ENCODE measurements around the gene HGF. TPM values are rescaled to one million over a fixed set of nuclear protein-coding genes. Genes with fewer than 3 reads are reported as not detected.

The HGF gene
- total RNA-seq, 1 donor from 2014 or later, result not detected

DNA sequence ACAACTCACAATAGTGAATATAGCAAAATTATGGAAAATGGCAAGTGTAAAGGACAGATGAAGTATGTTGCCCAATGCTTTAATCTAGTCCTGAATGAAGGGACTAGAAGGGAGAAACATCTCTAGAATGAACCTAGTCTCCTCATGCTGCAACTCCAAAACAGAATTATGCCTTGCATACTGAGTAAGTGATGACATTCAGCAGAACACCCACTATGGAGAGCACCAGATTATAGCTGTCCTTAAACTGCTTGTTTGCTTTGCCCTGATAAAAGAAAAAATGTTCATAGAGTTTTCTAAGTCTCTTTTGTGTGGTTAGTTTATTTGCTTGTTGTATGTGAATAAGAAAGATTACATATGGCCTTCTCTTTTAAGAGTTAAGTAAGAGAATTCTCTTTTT is 7.8 kb upstream of the HGF start:
- H3K27me3 ChIP-seq (ENCODE audit: control insufficient read depth, insufficient read depth, low read length), result no peaks in the 10 kb centered on the region
- no peak for DNase-seq (ENCODE audit: low read depth)
- H3K36me3 ChIP-seq (ENCODE audit: control insufficient read depth, insufficient read depth, low read length), result no peaks in the 10 kb centered on the region
- TF ChIP-seq, protein P1, sequence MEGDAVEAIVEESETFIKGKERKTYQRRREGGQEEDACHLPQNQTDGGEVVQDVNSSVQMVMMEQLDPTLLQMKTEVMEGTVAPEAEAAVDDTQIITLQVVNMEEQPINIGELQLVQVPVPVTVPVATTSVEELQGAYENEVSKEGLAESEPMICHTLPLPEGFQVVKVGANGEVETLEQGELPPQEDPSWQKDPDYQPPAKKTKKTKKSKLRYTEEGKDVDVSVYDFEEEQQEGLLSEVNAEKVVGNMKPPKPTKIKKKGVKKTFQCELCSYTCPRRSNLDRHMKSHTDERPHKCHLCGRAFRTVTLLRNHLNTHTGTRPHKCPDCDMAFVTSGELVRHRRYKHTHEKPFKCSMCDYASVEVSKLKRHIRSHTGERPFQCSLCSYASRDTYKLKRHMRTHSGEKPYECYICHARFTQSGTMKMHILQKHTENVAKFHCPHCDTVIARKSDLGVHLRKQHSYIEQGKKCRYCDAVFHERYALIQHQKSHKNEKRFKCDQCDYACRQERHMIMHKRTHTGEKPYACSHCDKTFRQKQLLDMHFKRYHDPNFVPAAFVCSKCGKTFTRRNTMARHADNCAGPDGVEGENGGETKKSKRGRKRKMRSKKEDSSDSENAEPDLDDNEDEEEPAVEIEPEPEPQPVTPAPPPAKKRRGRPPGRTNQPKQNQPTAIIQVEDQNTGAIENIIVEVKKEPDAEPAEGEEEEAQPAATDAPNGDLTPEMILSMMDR (IDR thresholded peaks at IDR 0.05; ENCODE audit: insufficient read depth, low read length, poor library complexity, severe bottlenecking), result no peak
- no peak overlapping the region for H3K4me3 ChIP-seq (ENCODE audit: low read depth, low read length)

DNA sequence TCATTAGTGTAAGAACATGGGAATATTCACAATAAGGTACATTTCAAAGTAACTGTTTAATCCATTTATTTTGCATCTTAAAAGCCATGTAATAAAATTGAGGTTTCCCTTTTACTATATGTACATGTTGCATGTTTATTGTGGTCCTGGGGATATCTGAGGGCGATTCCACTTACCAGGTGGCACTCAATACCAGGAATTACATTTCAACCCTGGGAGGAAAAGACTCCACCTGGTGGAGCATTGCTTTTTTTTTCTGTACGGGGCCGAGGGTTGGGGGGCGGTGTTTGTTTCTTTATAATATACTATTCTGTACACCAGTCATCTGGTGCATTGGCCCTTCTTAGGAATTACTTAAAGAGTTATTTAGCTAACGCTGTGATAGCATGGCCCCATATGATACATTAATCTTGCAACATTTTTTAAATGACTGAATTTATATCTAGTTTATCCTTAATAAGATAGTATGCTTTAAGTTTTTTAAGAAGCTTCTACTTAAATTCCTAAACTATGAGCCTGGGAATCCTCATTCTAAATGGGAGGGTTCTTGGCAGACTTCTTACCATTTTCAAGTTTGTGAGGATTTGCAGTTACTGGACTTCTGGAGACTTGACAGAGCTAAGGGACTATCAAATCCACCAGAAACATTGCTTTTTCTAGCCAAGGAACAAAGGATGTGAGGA is 7.2 kb upstream of the HGF start:
- H3K4me3 ChIP-seq (ENCODE audit: low read depth, low read length), result no peak overlapping the region
- H3K27me3 ChIP-seq (ENCODE audit: control insufficient read depth, insufficient read depth, low read length), result no peaks in the 10 kb centered on the region
- DNase-seq (ENCODE audit: low read depth), result no peak
- no peaks in the 10 kb centered on the region for H3K36me3 ChIP-seq (ENCODE audit: control insufficient read depth, insufficient read depth, low read length)
- TF ChIP-seq, protein P1 (IDR thresholded peaks at IDR 0.05; ENCODE audit: insufficient read depth, low read length, poor library complexity, severe bottlenecking), result peak; percentile 10

DNA sequence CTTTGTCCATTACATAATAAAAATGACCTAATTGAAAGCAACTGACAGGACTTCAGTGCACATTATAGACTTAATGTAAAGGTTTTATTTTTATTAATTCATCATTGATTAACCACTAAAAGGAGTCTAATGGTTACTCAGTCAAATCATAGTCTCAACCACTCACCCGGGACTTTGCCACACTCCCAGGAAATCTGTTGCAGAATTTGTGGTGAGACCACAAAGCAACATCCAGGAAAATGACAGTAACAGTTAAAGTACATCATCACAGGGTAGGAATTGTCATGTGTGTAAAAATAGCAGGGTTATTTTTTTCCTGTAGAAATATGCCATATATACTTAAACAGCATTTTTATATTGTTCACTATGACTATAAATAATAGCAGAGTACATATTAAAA is 6.3 kb upstream of the HGF start:
- Histone ChIP-seq H3K4me3 (ENCODE audit: low read depth, low read length) (no peak overlapping the region), H3K27me3 (ENCODE audit: control insufficient read depth, insufficient read depth, low read length) (no peaks in the 10 kb centered on the region), H3K36me3 (ENCODE audit: control insufficient read depth, insufficient read depth, low read length) (no peaks in the 10 kb centered on the region)
- DNase-seq (ENCODE audit: low read depth), result peak; percentile 18
- TF ChIP-seq, protein P1 (IDR thresholded peaks at IDR 0.05; ENCODE audit: insufficient read depth, low read length, poor library complexity, severe bottlenecking), result no peak

DNA sequence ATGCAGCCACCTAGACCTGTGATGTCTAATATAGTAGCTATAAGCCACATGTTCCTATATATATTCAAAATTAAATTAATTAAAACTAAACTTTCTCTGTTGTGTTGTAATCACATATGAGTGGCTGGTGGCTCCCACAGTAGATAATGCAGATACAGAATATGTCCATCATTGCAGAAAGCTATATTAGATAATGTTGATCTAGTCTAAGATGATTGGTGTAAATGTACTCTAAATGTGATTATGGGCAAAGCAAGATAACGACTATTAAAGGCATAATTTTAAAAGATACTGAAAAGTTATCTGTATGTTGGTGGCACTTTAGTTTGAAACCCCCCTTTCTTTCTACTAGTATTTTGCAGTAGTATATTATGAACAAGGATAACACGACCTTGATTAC is 5.7 kb upstream of the HGF start:
- TF ChIP-seq, protein P1 (IDR thresholded peaks at IDR 0.05; ENCODE audit: insufficient read depth, low read length, poor library complexity, severe bottlenecking), result no peak
- Histone ChIP-seq H3K36me3 (ENCODE audit: control insufficient read depth, insufficient read depth, low read length) (no peaks in the 10 kb centered on the region), H3K27me3 (ENCODE audit: control insufficient read depth, insufficient read depth, low read length) (no peaks in the 10 kb centered on the region), H3K4me3 (ENCODE audit: low read depth, low read length) (no peak overlapping the region)
- no peak for DNase-seq (ENCODE audit: low read depth)

DNA sequence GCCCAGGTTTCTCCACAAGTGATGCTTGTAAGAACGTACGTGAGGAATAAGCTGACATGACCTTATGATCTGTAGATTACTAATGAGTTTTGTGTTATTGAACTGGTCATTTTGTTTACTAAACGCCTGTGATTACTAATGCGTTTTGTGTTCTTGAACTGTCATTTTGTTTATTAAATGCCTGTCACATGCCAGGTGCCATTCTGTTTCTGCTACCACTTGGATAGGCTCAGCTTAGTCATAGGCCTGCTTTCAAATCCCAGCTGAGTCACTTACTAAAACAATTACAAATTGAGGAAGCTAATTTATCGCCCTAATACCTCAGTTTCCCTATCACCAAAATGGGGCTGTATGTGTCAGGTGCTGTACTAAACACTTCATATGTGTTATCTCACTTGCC is 4.7 kb upstream of the HGF start:
- DNase-seq (ENCODE audit: low read depth), result no peak
- Histone ChIP-seq H3K4me3 (ENCODE audit: low read depth, low read length) (no peak overlapping the region), H3K36me3 (ENCODE audit: control insufficient read depth, insufficient read depth, low read length) (no peaks in the 10 kb centered on the region), H3K27me3 (ENCODE audit: control insufficient read depth, insufficient read depth, low read length) (no peaks in the 10 kb centered on the region)
- TF ChIP-seq, protein P1 (IDR thresholded peaks at IDR 0.05; ENCODE audit: insufficient read depth, low read length, poor library complexity, severe bottlenecking), result no peak

DNA sequence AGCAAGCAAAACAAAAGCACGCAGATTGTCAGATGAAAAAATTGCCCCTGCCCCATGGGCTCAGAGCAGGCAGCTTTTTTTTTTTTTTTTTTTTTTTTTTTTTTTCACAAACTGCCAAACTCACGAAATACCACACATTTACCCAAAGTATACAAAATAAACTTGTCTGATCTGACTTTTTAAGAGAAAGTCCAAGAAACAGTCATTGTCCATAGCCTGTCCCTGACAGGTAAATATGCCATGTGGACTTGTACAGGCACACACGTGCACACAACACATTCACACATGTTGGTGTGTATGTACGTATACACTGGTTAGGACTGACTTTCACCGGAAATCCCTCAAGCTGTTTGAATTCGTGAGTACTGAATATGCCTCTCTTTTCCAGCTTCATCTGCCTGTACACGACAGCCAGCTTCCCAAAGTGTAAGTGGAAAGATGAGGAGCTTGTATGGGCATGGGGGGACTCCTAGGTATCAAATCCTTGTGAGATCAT is 929 bp upstream of the HGF start:
- TF ChIP-seq, protein P1 (IDR thresholded peaks at IDR 0.05; ENCODE audit: insufficient read depth, low read length, poor library complexity, severe bottlenecking), result no peak
- H3K27me3 ChIP-seq (ENCODE audit: control insufficient read depth, insufficient read depth, low read length), result no peaks in the 10 kb centered on the region
- H3K36me3 ChIP-seq (ENCODE audit: control insufficient read depth, insufficient read depth, low read length), result no peaks in the 10 kb centered on the region
- no peak for DNase-seq (ENCODE audit: low read depth)
- H3K4me3 ChIP-seq (ENCODE audit: low read depth, low read length), result no peak overlapping the region

Measured in kidney epithelial cell (primary cell).